Measurements from ENCODE around the gene OCA2.
"Not testable (repeated sequence)": the region's sequence is repeated elsewhere in the genome, so short reads cannot be mapped to it uniquely, and the experiment has no call there.

OCA2 gene

DNA sequence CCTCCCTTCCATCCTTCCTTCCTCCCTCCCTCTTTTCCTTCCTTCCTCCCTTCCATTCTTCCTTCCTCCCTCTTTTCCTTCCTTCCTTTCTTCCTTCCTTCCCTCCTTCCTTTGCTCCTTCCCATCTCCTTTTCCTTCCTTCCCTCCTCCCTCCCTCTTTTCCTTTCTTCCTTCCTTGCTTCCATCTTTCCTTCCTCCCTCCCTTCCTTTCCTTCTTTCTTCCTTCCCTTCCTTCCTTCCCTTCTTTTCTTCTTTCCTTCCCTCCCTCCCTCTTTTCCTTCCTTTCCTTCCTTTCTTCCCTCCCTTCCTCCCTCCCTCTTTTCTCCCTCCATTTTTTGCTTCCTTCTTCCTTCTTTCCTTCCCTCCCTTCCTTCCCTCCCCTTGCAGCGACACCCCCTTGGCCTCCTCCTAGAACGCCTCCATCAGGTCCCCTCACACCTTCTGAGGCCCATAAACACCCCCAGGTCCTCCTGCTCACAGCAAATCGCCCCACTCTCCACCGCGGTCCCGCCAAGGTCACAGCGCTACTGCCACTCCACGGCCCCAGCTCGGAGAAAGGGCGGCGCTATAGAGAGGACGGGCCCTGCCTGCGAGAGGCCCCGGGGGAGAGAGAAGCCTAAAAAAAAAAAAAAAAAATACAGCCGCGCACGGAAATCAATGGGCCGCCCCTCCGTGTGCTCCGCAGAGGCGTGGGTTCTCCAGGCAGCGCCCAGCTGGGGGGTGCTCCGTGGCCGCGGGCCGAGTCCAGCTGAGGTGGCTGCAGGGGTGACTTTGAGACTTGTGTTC lies 328.2 kb downstream of the OCA2 start:
- DNase-seq (ENCODE audit: low spot score): no peak

DNA sequence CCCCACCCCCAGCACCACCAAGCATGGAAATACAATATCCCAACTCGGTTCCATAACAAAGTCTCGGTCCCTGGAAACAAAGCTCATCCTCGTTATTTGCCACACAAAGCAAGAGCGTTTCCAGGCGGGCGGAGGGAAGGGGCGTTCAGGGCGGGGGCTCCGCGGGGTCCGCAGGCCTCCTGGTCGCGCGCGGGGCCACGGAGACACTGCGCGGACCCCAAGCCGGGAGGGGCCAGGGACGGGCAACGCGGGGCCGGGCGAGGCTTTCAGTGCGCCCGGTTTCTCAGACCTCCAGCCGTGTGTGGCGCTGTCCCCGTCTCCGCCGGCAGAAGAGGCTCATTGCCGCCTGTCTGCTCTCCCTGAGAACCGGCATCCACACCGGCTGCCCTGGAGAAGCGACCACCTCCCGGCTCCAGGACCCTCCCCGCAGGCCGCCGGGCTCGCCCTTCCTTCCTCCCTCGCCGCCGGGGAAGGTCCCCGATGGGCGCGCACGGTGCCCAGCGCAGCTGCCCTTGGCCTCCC lies 329.0 kb downstream of the OCA2 start:
- DNase-seq (ENCODE audit: low spot score): no peak

DNA sequence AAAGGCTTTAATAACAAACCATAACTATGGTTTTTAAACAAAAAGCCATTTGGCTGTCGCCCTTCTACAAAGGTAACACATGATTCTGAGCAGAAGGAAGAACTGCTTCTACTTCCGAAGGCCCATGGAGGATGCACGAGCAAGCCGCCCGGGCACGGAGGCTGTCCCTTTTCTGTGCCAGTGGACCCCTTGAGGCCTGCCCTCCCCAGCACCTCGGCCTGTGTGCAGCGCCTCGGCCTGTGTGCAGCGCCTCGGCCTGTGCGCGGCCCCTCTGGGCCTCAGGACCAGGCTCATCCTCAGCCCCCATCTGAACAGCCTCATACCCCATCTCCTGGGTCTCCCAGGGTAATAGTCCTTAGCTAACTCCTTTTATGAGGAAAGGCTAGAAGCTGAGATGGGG lies 329.5 kb downstream of the OCA2 start:
- DNase-seq (ENCODE audit: low spot score): no peak

DNA sequence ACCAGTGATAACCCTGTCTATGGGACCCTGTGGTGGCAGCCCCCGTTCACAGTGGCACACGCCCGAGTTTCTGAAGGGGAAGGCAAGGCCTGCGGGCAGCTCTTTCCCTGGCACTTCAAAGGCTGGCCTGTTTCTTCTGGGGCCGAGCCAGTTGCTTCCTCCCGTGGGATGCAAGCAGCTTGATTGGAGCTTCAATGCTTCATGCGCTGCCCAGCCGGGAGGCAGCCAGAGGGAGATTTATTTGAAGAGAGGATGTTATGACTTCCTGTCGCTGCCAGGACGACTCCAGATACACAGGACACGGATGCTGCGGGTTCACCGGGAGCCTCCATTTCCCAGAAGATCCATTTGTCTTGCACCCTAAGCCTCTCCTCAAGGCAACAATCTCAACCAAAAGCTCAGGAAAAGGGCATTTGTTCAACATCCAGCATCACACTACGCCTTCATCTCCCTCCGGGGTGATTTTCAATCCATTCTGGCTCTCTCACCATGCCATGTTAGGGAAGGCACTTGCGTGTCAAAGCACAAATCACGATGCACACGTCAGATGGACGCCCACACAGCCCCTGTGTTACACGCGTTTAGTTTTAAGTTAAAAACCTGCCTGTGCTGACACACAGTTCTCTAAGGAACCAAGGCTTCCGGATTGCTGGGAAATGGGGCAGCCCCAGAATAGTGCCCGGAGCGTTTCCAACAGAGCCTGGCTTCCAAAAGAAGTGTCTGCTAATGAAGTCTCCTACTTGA lies 330.2 kb downstream of the OCA2 start:
- no peak for DNase-seq (ENCODE audit: low spot score)

DNA sequence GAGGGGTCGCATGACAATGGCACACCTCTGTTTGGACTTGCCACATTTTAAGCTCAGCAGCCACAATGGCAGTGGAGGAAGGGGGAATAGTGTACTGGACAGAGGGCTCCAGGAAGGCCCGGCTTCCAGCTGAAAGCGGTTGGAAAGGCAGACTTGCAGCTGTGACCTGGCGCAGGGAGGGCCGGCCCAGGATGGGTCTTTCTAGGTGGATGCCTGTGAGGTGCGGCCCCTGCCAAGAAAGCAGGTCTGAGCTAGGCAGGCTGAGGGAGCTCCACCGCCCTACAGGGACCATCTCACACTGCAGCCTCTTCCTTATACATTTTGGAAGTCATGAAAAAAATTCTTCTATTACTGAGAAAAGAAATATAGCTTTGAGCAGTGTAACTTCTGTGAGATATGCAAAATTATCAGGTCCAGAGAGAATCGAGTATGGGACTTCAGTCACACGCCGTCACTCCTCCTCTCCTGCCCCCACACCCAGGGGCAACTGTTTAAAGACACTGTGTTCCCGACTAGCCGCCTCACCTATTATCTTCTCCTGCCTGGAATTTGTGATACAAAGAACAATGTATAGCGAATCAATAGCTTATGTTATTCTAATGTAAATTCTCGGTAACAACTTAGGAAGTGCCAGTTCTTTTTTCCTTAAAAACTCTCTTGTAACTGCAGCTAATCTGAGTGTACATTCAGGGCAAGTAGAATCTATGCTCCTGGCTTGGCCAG lies 331.0 kb downstream of the OCA2 start:
- no peak for DNase-seq (ENCODE audit: low spot score)

DNA sequence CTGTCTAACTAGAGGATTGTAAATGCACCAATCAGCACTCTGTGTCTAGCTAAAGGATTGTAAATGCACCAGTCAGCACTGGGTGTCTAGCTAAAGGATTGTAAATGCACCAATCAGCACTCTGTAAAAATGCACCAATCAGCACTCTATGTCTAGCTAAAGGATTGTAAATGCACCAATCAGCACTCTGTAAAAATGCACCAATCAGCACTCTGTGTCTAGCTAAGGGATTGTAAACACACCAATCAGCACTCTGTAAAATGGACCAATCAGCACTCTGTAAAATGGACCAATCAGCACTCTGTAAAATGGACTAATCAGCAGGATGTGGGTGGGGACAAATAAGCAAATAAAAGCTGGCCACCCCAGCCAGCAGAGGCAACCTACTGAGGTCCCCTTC lies 331.7 kb downstream of the OCA2 start:
- DNase-seq (ENCODE audit: low spot score): not testable (repeated sequence)

DNA sequence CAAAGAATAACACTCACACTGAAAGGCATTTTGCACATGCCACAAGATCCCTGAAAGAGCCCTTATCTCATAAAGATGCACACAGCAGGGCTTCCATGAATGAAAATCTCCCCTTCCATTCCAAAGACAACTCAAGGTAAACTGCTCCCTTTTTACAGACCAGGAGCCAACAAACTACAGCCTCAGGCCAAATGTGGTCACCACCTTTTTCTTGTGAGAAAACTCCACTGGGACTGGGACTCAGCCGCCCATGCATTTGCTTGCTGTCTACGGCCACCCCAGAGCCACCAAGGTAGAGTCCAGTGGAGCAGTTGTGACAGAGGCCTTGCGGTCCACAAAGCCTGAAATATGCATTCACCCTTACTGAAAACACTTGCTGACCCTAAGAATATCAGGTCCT lies 334.8 kb downstream of the OCA2 start:
- no peak for DNase-seq (ENCODE audit: low spot score)

DNA sequence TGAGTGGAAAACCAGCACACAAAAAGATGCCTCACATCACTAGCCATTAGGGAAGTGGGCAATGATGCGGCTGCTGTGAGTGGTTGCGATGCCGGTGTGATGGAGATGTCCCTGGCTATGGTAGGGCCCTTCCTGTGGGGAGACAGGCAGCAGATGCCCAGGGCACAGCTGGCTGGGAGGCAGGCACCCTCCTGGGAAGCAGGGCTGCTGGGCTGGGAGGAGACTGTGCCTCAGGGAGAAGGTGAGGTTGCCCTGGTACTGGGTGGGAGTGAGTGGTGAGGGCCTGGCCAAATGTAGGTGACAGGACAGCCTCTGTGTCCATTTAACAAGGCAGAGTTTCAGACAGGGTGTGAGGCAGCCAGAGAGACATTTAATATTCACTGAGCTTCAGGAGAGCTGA lies 335.6 kb downstream of the OCA2 start:
- no peak for DNase-seq (ENCODE audit: low spot score)

DNA sequence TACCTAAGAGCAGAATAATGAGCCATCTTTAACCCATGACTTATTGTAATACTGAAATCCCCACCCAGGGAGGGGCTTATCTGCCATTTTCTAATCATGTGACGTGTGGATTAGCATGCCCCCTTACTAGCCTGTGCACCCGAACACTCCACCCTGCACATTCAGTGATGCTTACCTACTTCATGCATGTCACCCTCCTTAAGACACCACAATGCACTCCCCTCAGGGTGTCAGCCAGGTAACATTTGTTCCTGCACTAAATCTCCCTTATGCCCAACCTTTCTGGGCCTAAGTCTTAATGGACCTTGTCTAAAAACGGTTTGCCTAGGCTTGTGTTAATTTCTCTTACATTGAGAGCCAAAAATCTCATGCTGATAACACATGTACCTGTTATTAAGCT lies 336.6 kb downstream of the OCA2 start:
- DNase-seq (ENCODE audit: low spot score): no peak

DNA sequence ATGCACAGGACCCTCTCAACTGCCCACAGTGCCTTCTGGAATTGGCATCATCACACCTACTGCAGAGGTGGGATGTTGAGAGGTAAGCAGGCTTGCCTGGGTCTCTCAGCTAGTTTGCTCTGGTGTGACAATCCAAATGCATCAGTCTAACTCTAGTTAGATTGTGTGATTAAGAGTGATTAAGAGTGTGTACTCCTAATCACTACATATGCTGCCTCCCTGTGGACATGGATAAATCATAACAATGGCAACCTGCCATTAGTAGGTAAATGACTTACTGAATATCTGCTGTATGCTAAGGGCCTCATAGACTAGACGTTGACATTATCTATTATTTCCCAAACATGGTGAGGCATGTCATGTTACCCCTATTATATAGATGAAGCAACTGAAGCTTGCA lies 342.1 kb downstream of the OCA2 start:
- no peak for DNase-seq (ENCODE audit: low spot score)

DNA sequence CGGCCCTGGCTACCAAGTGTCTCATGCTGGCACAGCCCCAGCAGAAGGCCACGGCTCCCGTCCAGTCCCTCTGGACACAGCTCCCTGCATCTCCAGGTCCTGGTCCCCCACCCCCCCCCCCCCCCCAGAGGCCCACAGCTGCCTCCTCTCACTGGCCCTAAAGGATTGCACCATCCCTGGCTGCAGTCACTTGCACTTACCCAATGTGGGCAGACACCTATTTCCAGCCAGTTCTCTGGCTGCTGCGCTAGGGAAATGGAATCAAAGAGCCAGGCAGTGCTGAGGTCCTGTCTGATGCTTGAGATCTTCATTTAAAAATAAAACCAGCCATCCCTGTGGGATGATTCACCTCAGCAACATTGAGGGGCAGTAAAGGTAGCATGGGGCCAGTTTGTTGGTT lies 346.4 kb downstream of the OCA2 start:
- no peak for DNase-seq (ENCODE audit: low spot score)

DNA sequence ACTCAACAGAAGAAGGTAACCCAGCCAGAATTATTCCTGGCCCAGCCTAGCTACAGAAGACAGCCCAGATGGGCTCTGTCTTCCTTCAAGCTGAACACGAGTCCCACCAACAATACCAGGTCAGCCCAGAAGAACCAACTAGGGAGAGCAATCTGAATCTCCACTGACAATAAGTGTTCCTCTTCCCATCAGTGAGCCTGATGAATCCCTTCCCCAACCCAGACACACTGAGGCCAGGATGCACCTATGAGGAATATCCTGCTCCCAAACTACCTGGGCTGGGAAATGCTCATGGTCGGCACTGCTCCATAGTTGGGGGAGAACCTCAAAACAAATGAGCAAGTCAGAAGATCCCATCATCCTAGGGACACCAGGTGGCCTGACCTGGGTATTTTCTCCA lies 351.1 kb downstream of the OCA2 start:
- DNase-seq (ENCODE audit: low spot score): no peak

DNA sequence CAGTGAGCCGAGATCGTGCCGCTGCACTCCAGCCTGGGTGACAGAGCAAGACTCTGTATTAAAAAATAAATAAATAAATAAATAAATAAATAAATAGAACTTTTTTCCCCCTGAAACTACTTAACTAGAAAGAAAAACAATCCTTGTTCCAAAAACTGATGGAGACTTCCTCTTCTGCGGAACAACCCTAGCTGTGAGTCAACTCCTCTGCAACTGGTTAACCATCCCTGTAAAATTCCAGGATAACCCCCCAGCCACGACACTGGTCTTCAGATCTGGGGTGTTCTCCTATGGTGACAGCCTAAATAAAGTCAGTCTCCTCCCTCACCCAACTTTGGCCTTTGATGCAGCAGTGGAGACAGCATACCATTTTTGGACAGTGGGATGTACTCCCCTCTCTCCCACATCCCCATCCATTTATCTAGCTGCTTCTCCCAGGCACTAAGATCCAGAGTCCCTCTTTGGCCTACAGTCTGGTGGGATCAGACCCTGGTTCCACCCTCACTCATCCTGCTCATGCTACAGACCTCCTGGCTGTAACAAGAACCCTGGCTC lies 352.6 kb downstream of the OCA2 start:
- DNase-seq (ENCODE audit: low spot score): no peak

DNA sequence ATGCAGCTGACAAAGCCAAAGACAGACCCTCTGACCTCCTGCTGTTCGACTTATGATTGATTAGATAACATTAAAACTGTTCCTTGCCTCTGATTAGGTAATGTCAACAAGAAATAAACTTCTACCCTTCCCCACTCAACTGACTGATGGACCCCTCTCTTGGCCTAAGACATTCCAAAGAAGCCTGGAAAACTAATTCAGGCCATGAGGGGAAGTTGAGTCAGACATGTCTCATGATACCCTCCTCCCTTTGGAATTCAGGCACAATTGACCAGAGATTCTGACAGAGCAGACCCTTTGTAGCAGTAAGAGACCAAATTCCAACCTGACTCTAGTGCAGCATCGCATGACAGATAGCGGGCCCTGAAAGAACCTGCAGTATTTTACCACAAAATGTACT lies 354.5 kb downstream of the OCA2 start:
- DNase-seq (ENCODE audit: low spot score): no peak

DNA sequence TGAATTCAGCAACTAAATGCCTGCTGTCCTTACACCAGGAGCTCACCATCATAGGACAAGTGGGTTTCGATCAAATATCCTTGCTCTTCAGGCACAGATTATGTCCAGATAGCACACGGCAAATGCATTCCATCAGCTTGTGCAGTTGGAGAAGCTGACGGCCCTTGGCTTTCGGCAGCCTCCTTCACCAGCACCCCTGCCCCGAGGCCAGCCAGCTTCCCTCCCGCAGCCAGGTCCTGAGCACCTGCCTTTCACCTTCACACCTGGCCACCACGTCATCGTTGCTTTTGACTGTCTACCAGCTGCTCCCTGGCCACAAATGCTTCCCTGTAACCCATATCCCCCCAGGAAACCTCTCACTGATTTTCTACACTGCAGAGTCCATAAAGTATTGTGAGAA lies 355.5 kb downstream of the OCA2 start:
- DNase-seq (ENCODE audit: low spot score): no peak

DNA sequence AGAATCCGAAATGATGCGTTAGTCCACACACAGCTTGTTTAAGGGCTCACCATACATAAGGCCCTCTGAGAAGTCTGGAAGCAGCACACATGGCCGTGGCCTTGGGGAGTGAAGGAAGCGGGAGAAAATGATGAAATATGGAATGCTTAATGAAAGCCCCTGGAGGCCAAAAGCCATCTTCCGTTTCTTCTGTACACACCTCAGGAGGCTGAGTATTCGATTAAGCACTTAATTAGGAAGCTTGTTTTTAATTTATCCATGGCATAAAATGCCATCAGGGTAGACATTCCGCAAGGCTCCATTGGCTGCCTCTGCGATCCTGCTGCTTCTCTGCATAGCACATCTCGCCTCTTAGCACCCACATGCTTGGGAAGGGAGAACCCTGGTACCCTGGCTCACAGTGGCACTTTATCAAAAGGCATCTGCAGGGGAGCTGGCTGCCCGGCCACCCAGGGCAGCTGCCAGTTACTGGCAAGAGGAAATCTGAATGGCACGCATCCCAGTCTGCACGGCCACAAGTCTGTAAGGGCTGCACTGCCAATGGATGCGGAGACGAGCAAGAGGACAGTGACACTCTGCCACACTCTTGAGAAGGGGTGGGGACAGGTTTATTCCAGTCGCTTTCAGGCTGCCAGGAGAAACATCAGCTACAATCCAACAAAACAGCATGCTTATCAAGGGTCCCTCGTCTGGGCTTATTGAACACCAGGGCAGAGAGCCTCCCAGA lies 356.2 kb downstream of the OCA2 start:
- peak; percentile 81 for DNase-seq (ENCODE audit: low spot score)

DNA sequence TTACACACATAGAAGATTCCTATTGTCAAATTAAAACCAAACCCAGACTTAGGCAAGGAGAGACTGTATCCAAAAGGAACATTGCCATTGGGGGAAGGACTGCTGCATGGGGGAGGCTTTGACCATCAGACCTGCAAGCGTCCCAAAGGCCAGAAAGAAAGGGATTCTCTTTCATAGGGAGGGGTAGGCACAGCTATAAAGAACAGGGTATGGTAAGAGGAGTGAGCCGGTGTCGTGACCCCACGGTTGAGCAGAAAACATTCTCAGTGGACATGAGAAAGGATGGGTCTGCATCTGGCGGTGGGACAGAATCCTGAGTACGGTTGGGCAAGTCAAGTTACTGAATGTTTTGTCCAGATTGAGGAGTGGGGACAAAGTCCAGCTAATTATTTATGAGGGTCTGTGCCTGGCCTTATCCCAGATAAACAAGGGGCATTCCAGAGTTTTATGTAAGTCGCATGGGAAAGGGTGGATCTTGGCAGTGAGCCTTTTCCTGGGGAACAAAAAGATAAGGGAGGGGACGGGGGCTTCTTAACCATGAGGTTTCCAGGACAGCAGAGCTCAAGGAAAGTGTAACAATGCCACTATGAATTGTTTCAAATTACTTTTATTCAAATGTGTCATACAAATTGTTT lies 357.8 kb downstream of the OCA2 start:
- DNase-seq (ENCODE audit: low spot score): no peak

DNA sequence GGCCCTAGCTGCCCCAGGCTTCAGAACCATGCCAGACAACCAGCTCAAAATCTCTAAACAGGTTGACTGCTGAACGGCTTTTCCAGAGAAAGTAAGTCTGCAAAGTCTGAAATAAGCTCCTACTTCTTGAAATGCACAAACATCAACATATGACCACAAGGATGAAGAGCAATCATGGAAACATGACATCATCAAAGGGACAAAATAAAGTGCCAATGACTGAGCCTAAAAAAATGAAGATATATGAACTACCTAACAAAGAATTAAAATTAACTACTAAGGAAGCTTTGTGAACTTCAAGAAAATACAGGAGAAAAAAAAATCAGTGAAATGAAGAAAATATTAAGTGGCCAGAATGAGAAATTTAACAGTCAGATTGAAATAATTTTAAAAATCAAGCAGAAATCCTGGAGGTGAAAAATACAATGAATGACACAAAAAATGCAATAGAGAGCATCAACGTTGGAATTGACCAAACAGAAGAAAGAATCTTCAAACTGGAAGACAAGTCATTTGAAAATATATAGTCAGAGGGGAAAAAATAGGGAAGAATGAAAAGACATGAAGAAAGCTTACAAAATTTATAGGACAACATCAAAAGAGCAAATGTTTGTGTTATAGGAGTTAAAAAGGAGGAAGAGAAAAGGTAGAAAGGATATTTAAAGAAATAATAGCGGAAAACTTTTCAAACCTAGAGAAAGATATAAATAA lies 364.2 kb downstream of the OCA2 start:
- no peak for DNase-seq (ENCODE audit: low spot score)

DNA sequence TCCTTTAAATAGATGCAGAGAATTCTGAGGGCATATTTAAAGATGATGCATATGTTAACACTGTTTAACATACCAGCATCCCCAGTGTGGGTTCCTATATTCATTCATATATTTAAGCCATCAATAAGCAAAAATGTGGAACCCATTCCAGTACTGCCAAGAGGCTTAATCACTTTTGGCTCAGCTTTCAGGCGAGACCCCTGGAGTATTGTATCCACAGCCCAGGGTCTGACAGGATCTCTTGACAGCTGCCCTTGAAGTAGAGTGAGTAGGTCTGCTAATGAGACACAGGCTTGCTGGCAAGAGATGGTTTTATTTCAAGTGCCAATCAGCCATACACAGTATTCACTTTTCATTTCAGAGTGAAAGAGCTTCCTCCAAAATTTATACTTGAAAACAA lies 367.3 kb downstream of the OCA2 start:
- DNase-seq (ENCODE audit: low spot score): no peak

DNA sequence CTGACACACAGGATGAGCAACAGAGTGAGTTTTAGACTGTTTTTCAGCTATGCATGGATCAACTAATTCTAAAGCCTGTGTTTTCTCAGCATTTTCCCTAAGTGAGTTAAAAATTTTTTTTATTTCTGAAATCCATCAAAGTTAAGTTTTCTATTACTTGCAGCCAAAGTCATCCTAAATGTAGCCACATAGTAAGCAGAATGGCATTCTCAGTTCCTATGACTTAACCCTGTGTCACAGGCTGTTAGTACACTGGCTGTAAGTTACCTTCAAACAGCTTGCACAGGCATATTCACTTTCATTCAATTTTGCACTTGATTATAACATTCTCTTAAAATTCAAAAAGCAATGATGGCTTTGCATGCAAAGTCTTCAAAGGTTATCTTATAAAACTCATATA lies 368.2 kb downstream of the OCA2 start:
- no peak for DNase-seq (ENCODE audit: low spot score)

DNA sequence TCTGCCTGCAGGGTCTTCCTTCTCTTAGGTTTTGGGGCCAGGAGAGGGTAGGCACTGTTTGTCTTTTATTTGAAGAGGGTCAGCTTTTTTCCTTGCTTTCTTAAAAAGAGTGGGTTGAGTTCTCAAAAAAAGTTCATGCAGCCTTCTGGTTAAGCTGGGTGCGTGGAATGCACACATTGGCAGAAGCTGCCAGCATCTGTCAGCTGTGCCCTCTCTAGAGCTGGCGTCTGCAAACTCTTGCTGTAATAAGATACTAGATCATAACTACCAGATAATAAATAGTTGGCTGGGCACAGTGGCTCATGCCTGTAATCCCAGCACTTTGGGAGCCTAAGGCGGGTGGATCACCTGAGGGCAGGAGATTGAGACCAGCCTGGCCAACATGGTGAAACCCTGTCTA lies 373.4 kb downstream of the OCA2 start:
- no peak for DNase-seq (ENCODE audit: low spot score)
